22Rv1 (cell line): ENCODE data around the gene COX15.

Experiments
- CTCF ChIP-seq: fragments of 450-650 bp; IDR thresholded peaks from 2 replicates; pipeline ENCODE4 v1.5.1; 2017; ENCODE audit warnings: mild to moderate bottlenecking
- ZFX ChIP-seq: fragments of 450-650 bp; IDR thresholded peaks from 2 replicates; pipeline ENCODE4 v1.6.1; 2017; ENCODE audit warnings: antibody characterized with exemption, borderline replicate concordance

GRCh38 chr10:99682752-99683151, 49.2 kb downstream of the COX15 start:
- TF ChIP-seq CTCF (peak; percentile 17; the same call in 1 of the 2 replicates), ZFX (no peak)
